Kasumi-1 (cell line): ENCODE results near the gene MISFA.
"Not testable (repeated sequence)": the region's sequence is repeated elsewhere in the genome, so short reads cannot be mapped to it uniquely, and the experiment has no call there.

Source experiments
- DNase-seq, 2 experiments: peaks; one replicate each; lab custom pipeline; 2025; lab: John Stamatoyannopoulos, UW

MISFA gene

DNA sequence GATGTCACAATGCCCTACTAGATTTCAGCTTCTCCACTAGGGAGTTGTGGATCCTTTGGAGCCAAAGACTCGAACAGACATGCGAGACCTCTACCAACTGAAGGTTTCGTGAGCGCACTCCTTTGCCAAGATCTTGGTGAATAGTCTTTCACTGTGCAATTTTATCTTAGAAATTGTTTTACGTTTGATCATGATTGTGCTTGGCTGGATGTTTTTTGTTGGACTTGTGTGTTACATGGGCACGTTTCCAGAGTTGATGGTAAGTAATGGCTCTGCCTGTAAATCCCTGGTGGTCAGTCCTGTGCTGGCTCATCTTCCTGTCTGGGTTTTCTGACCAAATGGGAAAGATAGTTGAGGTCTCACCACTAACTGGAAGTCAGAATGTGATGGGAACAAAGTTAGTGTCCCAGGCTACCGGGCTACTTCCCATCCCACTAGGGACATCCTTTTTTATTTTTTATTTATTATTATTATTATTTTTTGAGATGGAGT, at the start of gene MISFA:
Gene MISFA, plus strand, starts transcription at position 51 of the 492 bp plus-strand sequence. Its CDS starts 140 bp downstream, at position 191.
- DNase-seq, result no peak

DNA sequence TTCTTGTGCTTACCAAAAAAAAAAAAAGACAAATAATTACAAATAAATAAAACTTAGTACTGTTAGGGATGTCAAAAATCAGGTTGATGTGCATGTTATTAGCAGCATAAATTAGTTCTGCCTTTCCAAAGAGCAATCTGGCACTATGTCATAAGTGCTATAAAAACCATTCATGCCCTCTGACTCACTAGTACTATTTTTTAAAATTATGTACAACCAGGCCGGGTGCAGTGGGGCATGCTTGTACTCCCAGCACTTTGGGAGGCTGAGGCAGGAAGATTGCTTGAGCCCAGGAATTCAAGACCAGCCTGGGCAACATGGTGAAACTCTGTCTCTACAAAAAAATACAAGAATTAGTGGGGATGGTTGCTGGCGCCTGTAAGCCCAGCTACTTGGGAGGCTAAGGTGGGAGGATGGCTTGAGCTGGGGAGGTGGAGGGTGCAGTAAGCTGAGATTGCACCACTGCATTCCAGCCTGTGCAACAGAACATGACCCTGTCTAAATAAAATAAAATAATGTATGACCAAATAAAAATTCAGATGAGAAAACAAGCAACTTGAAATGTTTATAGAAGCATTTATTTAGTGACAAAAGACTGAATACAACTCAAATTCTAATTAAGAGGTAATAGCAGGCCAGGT, 36.4 kb upstream of the MISFA start:
- no peak for DNase-seq

DNA sequence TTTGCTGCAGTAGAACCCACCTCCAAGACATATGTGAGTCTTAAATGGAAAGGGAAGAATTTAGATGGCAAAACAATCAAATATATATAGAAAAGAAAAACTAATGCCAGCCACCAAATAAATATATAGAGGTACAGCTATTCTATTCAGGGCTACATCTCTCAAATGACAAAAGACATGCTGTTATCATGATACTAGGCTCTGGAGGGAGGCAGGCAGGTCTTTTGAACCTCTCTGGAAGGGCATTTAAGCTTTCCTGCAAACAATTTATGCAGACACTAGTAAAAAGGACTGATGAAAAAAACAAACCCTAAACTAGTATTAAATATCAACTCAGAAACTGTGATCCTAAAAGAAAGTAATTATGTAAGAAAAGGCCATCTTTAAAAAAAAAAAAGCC, 35.4 kb upstream of the MISFA start:
- no peak for DNase-seq

DNA sequence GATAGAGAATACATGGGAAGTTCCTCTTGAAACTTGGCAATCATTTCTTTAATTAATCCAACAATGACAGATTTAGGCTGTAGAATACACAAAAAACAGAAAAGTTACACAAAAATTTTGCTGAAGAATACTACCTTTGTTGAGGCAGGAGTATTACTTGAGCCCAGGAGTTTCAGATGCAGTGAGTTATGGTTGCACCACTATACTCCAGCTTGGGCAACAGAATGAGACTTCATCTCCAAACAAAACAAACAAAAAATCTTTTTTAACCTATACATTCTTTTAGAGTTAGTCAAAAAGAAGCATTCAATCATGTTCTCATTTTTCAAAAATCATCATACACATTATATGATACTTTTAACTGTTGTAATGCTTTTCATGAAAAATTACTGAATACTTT, 33.2 kb upstream of the MISFA start:
- no peak for DNase-seq

DNA sequence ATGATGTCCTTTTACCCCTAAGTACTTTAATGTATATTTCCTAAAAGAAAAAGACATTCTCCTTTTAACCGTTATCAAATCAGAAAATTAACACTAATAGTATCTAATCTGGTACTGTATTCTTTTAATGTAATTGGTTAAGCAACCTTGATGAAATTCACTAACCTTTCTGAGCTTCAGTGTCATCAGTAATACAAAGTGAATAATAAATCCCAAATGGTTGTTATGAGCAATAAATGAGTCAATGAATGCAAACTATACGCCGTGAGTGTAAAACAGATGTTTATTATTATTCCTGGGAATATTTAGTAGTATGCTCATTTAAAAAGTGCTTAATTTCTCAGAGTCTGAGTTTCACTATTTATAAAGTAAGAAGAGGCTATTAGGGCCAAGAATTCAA, 32.5 kb upstream of the MISFA start:
- DNase-seq, result no peak

DNA sequence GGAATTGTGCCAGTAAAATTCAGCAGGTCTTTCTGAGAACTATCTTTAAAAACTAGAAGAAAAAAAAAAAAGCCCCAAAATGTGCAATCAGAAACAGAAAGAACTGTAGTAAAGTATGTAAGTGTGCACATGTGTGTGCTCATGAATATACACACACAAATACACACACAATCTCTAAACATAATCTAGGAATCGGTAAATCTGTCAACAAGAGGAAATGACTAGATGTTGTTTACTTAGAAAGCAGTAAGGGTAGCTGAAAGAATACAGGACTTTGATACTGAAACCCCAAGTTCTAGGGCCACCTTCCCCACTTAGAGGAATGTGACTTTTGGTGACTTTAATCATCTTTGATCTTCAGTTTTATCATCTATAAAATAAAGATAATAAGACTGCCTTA, 24.2 kb upstream of the MISFA start:
- DNase-seq, result no peak

DNA sequence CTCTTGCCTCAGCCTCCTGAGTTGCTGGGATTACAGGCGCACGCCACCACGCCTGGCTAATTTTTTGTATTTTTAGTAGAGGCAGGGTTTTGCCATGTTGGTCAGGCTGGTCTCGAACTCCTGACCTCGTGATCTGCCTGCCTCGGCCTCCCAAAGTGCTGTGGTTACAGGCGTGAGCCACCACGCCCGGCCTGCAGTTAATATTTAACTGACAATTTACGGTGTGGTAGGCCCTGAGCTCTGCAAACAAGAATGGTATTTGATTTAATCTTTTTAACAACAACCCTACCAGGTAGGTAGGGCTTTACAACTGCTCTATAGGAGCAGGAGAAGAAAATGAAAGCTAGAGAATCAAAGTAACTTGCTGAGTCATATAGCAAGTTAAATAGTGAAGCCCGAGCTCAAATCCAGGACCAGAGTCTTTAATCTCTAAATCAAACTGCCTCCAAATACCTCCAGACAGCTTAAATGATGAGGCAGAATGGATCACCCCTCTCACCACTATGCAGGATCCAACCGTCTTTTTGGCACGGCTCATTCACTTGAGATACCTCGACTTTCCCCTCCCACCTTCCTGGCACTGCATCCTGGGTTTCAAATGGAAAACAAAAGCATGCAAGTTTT, 20.5 kb upstream of the MISFA start:
- DNase-seq, result no peak

DNA sequence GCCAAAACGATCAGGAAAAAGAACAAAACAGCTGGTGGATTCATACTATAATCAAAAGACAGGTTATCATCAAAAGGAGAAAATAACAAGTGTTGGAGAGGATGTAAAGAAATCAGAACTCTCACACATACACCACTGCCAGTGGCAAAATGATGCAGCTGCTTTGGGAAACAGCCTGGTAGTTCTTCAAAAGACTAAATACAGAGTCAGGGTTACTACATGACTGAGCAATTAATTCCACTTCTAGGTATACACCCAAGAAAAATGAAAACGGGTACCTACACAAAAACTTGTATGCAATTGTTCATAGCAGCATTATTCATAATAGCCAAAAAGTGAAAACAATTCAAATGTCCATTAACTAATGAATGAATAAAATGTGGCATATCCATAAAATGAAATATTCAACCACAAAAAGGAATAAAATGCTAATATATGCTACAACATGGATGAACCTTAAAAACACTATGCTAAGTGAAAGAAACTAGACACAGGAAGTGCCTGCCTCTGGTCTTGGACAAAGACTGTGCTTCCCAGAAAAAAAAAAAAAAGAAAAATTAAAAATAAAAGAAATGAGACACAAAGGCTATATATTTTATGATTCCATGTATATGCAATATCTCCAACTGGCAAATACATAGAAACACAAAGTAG, 19.3 kb upstream of the MISFA start:
- DNase-seq, result no peak

DNA sequence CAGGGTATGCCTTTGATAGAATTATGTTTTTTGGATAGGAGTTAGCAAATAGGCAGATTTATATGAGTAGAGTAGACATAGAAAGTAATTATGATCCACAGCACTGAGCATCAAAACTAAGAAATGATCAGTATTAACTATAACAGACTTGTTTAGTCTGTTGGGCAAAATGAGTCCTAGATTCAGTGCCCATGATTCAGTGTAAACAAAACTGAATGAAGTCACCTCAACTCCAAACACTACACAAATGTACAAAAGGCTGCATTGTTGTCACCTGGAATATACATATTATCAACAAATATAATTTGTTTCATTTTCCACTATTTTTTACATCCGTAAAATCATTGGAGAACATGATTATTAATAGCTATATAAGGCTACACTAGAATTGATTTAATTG, 17.8 kb upstream of the MISFA start:
- no peak for DNase-seq

DNA sequence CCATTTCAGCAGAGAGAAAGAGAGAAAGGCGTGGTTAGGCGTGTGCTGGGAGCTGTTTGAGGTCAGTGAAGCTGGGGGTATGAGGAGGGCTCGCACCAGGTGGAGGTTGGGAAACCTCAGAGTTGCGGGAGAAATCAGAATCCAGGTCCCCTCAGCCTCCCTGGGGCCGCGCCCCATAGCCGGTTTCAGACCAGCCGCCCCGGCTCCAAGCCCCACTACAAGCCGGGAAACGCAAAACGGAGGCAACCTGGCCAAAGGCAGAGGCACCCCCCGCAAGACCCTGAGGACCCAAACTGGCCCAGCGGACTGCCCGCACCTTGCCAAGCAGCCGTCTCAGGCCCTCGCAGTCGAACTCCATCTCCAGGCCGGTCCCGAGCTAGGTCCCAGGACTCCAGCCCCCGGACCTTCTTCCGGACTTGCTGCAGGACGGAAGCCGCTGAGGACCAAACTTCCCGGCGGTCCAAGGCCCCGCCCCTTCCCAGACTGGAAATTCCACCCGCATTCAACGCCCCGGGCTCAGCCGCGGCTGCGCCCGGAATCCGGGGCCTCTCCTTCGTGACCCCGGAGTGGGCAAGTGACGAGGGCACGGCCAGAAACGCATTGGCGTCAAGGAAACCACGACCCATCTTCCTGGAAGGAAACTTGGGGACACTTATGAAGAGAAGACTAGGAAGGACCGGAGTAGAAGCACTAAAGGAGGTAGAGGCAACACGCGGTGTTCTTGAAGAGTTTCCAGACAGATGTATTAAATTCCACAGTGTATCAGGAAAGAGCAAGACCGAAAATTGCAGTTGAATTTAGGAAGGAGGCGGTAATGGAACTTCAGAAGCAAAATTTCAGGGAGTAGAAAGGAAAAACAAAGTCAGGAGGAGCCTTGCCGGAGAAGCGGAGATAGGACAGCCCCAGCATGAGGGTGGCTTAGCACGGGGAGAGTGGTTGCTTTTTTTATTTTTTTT, 11.0 kb upstream of the MISFA start, which contains the start of gene UEVLD:
Gene UEVLD, minus strand, starts transcription at position 438 of the 956 bp plus-strand sequence. Its CDS starts 80 bp downstream, at position 358.
- peak; percentile 50 to 63 for DNase-seq

DNA sequence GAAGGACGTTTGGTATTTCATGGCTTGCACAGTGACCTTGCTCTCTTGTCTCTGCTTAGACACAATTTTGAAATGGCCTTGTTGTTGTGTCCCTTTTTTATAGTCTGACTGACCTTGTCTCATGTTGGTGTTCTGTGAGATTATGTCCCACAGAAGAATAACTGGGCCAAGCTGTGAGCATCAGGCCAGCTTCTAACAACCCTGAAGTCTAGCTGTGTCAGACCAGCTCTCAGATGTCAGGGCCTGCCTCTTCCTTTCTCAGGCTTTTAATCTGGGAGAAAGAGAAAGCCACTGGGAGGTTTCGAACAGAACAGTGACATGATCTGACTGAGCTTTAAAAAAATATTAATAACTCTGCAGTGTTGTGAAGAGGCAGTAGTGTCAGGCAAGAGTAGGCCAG, 9.0 kb upstream of the MISFA start:
- DNase-seq, result no peak

DNA sequence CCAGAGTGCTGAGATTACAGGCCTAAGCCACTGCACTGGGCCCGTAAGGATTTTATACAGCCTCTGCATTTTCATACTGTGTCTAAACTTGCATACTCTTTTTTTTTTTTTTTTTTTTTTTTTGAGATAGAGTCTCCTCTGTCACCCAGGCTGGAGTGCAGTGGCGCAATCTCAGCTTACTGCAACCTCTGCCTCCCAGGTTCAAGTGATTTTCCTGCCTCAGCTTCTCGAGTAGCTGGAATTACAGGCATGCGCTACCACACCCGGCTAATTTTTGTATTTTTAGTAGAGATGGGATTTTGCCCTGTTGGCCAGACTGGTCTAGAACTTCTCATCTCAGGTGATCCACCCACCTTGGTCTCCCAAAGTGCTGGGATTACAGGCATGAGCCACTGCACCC, 5.5 kb upstream of the MISFA start:
- DNase-seq, result not testable (repeated sequence)

DNA sequence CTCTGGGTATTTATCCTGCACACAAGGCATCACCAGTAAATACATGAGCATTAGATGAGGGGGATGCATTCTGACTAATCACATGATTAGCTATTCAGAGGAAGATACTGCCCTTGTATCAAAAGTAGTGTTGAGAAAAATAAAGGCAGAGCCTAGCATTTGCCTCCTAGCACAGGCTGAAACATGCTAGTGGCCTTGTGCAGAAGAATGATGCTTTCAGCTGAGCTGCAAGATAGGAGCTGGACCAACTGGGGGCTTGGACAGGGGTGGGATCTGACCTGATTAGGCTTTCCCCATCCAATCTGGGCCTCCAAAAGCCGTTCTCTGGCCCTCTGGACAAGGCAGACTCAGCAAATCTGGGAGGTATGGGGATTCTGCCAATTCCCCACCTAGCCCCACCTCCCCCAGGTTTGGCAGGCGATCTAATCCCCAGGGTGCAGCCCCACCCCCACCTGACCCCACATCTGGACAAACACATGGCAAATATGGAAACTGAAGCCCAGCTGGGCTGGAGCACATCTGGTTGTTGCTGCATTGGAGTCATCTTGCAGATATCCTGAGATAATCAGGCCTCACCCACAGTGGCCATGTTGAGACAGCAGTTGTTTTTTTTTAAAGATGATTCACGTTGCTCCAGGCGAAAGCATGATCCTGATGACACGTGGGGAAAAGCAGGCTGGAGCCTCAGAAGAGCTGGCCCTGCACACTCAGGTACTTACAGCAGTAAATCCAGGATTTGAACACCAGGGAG, 4.4 kb upstream of the MISFA start:
- no peak for DNase-seq

DNA sequence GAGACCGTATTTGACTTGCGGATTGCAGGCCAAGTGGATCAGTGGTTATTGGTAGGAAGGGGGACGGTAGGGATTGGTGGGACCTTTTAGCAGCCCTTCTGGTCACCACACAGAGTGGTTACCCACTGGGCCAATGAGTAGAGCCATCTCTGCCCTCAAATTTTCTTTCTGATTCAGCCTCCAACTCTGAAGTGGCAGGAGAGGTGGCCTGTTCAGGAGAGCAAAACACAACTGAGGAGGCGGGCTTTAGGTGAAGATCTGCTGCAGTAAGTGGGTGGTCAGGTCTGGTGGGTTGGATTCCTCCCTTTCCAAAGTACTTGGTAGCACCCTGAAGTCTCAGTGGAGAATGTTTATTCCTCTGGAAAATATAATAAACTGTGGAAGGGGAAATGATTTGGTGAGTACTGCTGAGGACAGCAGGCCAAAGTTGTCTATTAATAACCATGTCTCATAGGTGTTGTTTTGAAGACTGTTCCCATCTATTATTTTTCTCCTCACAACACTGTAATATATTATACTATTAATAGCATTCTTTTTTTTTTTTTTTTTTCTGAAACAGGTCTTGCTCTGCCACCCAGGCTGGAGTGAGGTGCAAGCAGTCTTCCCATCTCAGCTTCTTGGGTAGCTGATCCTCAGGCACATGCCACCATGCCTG, 1.5 kb downstream of the MISFA start:
- no peak for DNase-seq

DNA sequence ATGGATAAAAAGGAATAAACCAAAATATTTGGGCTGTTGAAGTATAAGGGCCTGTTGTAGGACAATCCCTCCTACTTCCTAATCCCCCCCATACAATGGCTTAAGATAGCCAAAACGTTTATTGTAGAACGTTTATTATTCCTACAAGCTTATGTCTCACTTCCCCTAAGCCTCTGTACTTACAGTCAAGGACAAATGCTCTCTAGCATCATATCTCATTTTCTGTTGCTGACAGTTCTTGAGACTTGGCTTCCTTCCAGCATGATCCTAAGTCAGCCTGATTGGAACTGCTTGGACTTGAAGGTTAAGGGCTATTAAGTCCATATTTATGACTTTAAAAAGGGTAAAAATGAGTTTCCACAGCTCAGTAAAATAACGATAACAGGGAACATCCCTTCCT, 8.8 kb downstream of the MISFA start:
- no peak for DNase-seq

DNA sequence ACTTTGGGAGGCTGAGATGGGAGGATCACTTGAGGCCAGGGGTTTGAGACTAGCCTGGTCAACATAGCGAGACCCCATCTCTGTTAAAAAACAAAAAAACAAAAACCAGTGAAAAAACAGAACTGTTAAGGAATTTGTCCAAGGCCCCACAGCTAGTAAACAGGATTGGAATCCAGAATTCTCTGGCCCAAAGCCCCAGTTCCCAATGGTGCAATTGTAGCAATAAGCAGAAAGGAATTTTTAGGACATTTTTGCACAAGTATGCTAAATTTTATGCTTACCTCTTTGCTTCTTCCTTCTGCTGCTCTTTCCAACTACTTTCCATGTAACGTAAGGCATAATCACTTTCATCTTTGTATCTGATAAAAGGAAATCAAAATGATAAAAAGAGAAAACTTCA, 11.6 kb downstream of the MISFA start:
- DNase-seq, result no peak

DNA sequence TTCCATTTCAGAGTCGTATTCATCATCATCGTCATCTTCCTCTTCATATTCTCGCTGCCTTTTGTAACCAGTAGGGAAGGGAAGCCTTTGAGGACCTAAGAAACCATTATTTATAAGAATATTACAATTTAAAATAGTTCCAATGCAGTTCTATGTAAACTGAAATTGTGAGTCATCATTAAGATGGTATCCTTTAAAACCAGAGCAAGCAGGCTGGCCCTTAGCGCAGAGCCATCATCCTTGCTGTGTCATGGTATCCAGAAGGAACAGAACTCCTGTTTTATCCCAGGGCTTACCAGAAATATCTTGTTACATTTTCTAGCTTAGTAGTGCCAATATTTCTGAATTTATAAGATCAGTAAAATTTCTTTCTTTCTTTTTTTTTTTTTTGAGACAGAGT, 12.8 kb downstream of the MISFA start:
- no peak for DNase-seq

DNA sequence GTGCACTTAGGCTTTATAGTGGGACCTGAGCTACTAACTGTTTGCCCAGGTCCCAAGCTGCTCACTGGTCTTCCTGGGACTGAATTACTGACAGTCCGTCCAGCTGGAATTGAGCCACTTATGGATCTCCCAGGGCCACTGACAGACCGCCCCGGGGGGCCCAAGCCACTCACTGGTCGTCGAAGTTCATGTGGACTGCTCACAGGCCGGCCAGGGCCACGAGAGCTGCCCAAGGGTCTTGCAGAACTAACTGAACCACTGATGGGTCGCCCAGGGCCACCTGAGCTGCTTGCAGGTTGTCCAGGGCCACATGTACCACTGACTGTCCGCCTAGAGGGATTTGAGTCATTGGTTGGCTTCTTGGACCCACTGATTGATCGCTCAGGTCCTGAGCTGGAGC, 15.1 kb downstream of the MISFA start:
- DNase-seq, result no peak

DNA sequence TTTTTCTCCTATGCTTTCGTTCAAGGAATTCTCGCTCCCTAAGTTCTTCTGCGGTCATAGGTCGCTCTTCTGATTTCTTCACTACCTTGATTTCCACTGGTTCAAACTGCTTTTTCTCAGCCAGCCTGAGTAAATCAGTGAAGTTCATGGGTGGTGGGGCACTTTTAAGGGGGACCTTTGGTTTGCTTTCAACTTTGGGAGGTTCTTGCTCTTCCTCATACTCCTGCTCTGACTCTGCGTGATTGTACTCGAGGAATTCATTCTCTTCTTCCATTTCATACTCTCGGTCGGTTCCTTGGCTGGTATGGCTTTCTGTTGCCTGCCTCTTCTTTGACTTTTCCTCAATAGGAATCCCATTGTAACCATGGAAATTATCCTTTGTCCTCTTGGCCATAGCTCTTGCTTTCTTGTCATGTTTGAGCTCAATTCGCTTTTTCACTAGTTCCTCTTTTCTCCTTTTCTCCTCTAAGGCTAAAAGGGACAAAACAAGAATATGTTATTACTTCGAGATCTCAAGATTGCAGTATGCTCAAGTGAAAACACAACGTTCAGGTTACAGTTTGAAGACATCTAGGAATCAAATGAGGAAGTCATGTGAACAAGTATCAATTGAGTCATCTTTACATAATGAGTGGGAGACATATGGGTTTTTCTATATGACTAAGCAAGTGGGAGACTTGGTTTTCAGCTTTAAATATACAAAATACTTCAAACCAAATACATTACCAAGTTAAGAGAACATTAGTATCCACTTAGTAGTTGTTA, 16.2 kb downstream of the MISFA start:
- DNase-seq, result peak; percentile 55 to 69
